DOHH2 (cell line): Measurements from ENCODE around the gene PBRM1.

ENCODE experiments used
- CTCF ChIP-seq: fragments of 200-600 bp; sonication (generic); IDR thresholded peaks from one replicate; pipeline ENCODE4 v1.5.1; 2014; ENCODE audit warnings: antibody characterized with exemption, mild to moderate bottlenecking, low read depth, low read length; ENCODE audit not compliant: poor library complexity, severe bottlenecking
- EZH2phosphoT487 ChIP-seq: fragments of 200-600 bp; sonication (generic); IDR thresholded peaks from 2 replicates; pipeline ENCODE4 v1.6.1; 2017; ENCODE audit warnings: borderline replicate concordance, mild to moderate bottlenecking, antibody characterized with exemption, low read length, moderate library complexity, mixed read lengths

DNA sequence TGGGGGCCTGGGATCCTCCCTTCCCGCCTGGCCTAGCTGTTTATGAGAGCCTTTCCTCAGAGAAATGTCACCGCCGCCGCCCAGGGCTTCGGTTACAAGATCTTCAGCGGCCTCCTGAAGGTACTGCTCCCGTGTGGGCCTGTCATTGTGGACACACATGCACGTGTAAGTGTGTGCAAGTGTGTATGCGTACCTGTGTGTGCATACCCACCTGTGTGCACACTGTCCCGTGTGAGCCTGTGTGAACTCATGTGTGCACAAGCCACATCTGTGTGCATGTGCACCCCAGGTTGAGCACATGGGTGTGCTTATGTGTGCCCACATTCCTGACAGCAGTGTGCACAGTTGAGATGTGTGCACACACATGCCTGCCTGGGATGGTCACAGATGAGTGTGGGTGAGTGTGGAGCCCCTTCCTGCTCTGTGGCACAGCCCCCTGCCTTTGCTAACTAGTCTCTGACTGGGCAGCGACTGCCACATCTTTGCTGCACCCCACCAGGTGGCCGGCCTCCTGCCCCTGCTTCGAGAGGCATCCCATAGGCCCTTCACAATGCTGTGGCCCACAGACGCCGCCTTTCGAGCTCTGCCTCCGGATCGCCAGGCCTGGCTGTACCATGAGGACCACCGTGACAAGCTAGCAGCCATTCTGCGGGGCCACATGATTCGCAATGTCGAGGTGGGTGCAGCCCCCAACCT lies 166.1 kb downstream of the PBRM1 start:
- TF ChIP-seq CTCF (no peak), EZH2phosphoT487 (no peak)
